ENCODE data around the gene SMCO4.
"Not testable (repeated sequence)": the region's sequence is repeated elsewhere in the genome, so short reads cannot be mapped to it uniquely, and the experiment has no call there.

Gene SMCO4

DNA sequence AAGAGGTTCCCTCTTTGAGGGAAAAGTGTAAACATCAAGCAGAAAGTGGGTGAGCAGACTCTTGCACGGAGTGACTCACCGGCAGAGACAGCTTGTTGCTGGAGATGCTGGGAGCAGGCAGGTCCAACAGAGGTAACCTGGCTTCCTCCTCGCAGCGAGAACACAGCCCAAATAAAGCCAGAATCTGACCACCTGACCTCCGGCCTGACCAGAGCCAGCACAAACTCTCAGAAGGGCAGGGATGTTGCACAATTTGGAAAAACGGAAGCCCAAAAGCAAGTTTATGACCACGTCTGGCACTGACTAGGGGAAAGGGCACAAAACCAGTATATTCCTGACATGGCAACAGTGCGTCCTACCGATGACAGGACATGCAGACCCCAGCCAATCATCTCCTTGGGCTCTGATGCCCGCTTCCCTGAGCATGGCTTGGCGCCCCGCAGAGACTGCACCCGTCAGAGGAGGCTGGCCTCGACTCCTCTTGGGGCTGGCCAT is 5.4 kb downstream of the SMCO4 start:
- H3K4me3 ChIP-seq (replicated peaks in 1 of 2; ENCODE audit: low read depth in 2 of 2, low read length in 2 of 2), result no peak overlapping the region
- TF ChIP-seq, protein P1, sequence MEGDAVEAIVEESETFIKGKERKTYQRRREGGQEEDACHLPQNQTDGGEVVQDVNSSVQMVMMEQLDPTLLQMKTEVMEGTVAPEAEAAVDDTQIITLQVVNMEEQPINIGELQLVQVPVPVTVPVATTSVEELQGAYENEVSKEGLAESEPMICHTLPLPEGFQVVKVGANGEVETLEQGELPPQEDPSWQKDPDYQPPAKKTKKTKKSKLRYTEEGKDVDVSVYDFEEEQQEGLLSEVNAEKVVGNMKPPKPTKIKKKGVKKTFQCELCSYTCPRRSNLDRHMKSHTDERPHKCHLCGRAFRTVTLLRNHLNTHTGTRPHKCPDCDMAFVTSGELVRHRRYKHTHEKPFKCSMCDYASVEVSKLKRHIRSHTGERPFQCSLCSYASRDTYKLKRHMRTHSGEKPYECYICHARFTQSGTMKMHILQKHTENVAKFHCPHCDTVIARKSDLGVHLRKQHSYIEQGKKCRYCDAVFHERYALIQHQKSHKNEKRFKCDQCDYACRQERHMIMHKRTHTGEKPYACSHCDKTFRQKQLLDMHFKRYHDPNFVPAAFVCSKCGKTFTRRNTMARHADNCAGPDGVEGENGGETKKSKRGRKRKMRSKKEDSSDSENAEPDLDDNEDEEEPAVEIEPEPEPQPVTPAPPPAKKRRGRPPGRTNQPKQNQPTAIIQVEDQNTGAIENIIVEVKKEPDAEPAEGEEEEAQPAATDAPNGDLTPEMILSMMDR (IDR thresholded peaks at IDR 0.05; ENCODE audit: low read depth, low read length), result no peak
- no peak for DNase-seq (ENCODE audit: low read depth in 2 of 2)

DNA sequence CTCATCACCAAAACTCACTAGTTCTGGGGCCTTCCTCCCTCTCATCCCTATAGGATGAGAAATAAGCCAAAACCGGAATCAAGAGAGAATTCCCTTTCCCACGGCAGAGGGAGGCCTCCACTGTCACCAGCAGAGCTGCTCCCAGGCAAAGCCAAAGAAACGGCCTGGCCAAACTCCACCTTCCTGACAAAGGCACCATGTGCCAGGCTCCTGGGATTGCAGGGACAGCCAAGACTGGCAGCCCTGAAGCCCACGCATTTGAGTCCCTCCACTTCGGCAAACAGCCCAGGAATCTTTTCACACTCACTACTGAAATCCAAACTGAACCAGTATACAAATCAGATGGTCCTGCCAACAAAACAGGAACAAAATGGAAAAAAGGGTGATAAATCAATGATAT is 6.1 kb downstream of the SMCO4 start:
- DNase-seq (ENCODE audit: low read depth in 2 of 2), result no peak

DNA sequence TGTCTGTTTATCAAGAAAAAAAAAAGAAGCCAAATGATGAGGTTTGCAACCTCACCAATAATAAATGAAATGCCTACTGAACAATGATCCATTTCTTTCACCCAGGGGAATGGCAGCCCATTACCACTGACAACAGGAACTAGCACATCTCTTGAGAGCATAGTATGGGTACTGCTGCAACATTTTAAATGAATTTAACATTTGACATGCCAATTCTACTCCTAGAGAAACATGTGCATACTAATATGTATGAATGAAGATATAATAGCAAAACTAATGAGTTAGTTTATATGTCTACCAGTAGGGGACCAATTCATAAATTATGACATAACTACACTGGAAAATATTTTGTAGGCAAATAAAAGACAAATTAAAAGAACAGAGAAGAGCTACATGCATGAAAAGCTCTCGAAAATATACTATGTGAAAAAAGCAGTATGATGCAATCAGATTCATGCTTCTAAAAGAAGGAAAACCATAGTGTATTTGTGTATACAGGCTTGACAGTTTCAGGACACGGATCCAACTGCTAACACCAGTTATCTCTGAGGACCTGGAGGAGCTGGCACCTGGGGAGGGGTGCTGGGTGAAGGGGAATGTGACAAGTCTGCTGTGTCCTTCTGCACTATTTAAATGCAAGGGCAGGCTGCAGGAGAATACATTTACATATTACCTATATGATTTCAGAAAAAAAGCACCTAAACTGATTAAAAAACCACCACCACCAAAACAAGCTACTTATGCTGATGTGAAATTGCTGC is 6.9 kb downstream of the SMCO4 start:
- no peak overlapping the region for H3K4me3 ChIP-seq (replicated peaks in 1 of 2; ENCODE audit: low read depth in 2 of 2, low read length in 2 of 2)

More for the DNA sequence above, 6.1 kb downstream of the SMCO4 start:
- no peak overlapping the region for H3K4me3 ChIP-seq (replicated peaks in 1 of 2; ENCODE audit: low read depth in 2 of 2, low read length in 2 of 2)
- TF ChIP-seq, protein P1 (IDR thresholded peaks at IDR 0.05; ENCODE audit: low read depth, low read length), result no peak

DNA sequence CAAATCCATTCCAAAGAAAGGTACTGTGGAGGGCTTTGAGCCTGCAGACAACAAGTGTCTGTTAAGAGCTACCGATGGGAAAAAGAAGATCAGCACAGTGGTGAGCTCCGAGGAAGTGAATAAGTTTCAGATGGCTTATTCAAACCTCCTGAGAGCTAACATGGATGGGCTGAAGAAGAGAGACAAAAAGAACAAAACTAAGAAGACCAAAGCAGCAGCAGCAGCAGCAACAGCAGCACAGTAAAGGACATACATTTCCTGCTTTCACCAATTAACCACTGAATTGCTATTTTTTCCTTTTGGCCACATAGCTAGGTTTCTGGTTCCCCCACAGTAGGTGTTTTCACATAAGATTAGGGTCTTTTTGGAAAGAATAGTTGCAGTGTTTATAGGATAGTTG is 7.6 kb downstream of the SMCO4 start:
- not testable (repeated sequence) for DNase-seq (ENCODE audit: low read depth in 2 of 2); H3K4me3 ChIP-seq (replicated peaks in 1 of 2; ENCODE audit: low read depth in 2 of 2, low read length in 2 of 2)

More for the DNA sequence above, 6.9 kb downstream of the SMCO4 start:
- no peak for DNase-seq (ENCODE audit: low read depth in 2 of 2)
- TF ChIP-seq, protein P1 (IDR thresholded peaks at IDR 0.05; ENCODE audit: low read depth, low read length), result no peak

DNA sequence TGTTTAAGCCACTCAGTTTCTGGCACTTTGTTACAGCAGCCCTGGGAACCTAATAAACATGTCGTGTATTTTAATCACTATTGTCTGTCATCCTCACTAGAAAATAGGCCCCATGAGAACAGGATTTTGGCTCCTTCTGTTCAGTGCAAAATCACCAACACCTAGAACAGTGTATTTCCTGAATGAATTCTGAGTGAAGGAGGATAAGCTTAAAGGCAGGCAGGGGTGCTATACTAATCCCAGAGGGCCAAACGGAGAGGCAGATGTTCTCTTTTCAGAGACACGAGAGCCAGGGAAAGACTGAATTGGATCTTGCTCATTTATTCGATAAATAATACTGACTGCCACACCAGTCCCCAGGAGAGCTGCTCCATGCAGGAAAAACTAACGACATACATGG is 10.4 kb downstream of the SMCO4 start:
- H3K4me3 ChIP-seq (replicated peaks in 1 of 2; ENCODE audit: low read depth in 2 of 2, low read length in 2 of 2), result no peak overlapping the region
- no peak for DNase-seq (ENCODE audit: low read depth in 2 of 2)
- TF ChIP-seq, protein P1 (IDR thresholded peaks at IDR 0.05; ENCODE audit: low read depth, low read length), result no peak

DNA sequence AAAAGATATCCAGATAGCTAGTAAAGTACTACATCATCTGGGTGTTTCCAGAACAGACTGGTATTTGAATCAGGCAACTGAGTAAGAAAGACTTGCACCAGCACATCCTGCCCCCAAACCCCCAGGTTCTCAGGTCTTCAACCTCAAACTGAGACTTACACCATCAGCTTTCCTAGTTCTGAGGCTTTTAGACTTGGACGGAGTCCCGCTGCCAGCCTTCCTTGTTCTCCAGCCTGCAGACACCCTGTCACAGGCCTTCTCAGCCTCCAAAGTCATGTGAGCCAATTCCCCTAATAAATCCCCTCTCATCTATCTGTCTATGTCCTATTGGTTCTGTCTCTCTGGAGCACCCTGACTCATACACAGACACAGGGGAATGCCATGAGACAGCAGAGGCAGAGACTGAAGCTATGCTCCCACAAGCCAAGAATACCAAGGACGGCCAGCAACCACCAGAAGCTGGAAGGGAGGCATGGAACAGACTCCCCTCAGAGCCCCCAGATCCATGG is 10.9 kb downstream of the SMCO4 start:
- TF ChIP-seq, protein P1 (IDR thresholded peaks at IDR 0.05; ENCODE audit: low read depth, low read length), result no peak
- no peak overlapping the region for H3K4me3 ChIP-seq (replicated peaks in 1 of 2; ENCODE audit: low read depth in 2 of 2, low read length in 2 of 2)
- DNase-seq (ENCODE audit: low read depth in 2 of 2), result peak in 1 of 2 donors; percentile 46

DNA sequence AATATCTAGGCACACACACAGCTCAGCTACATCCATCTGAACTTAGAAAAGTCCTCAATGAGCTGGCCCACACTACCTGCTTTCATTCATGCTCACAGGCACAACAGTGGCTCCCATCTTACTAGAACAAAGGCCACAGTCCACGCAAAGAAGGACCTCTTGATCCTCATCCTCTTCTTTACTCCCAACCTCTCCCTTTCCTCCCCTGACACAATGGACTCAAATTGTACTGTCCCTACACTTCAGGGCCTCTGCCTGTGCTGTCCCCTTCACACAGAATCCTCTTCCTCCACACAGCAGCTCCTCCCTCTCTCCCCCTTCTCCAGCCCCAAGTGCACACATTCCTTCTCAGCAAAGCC is 12.7 kb downstream of the SMCO4 start:
- DNase-seq (ENCODE audit: low read depth in 2 of 2), result no peak
- no peak overlapping the region for H3K4me3 ChIP-seq (replicated peaks in 1 of 2; ENCODE audit: low read depth in 2 of 2, low read length in 2 of 2)
- TF ChIP-seq, protein P1 (IDR thresholded peaks at IDR 0.05; ENCODE audit: low read depth, low read length), result no peak

Data from cardiac fibroblast (primary cell).